GM13976 (cell line): ENCODE data around the gene UNC80.

Experiments used
- DNase-seq: peaks from one replicate; pipeline ENCODE4 v3.0.0; 2012; ENCODE audit warnings: low spot score
- CTCF ChIP-seq: IDR thresholded peaks from 2 replicates; pipeline ENCODE4 v1.5.1; 2012; ENCODE audit warnings: borderline replicate concordance, mild to moderate bottlenecking; ENCODE audit not compliant: insufficient read depth; ENCODE audit errors: extremely low read depth, missing control alignments, control extremely low read depth
- in situ Hi-C: fragments of 300-500 bp; cut with MboI; formaldehyde crosslinking; loops from one replicate; pipeline ENCODE4 v1.12.0; 2022; ENCODE audit warnings: low sequenced_read_pairs, mixed read lengths, inconsistent platforms; ENCODE audit not compliant: unreplicated experiment

The UNC80 gene

DNA sequence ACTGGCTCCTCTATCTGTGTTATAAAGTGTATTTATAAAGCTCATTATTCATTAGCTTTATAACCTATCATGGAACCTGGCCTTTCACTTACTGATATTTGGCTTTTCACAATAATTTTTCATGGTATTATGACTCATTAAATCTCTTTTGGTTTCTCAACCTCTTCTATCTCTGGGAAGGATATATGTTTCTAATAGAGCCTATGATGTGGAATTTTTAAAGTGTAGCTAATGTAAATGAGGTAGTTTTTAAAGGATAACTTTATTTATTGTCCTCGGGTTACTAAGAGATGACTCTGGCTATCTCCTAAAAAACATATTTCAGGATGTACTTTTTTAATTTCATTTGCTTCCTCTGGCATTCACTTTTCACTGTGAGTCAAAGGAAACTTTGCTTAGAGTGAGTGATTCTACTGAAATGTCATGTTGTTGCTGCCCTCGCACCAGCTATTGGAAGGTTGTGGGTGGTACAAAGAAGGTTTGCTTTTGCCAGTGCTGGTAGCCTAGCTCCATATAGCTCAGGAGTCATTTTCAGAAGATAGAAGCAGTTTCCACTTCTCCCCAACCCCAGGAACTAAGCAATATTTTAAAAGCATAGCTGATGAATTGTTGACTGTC is 145.6 kb downstream of the UNC80 start:
- TF ChIP-seq CTCF, result no peak
- no peak for DNase-seq
- in situ Hi-C loops, result no loop called here

DNA sequence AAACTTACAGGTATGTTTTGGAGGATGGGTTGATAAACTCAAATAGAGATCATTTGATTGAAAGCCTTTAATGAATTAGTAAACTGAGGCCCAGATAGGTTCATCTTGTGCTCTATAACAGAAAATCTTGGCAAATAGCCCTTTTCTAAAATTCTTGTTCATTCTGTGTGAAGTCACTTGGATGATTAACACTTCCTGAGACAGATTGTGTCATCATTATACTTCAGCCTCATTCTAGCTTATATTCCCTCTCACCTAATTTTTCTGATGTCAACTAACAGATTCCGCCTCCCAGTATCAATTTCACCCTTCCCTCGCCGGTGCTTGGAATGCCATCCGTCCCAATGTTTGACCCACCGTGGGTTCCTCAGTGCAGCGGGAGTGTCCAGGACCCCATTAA is 146.6 kb downstream of the UNC80 start:
- no peak for TF ChIP-seq CTCF
- no peak for DNase-seq
- in situ Hi-C loops, result no loop called here

DNA sequence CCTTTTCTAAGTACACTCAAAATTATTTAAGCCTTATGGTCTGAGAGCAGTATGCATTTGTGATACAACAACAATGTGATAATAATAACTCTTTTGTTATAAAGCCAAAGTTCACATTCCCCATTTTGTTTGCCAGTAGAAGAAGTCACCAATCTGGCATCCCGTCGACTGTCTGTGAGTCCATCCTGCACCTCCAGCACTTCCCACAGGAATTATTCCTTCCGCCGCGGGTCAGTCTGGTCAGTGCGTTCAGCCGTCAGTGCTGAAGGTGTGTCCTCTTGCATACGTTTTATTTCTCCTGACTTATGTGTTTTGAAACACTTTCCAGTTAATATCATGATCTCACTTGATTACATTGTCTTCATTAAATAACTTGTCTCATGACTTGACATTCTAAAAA is 150.5 kb downstream of the UNC80 start:
- DNase-seq, result no peak

GRCh38 chr2:209929369-209929768 is 157.7 kb downstream of the UNC80 start:
- in situ Hi-C loops, result no loop called here
- no peak for TF ChIP-seq CTCF
- DNase-seq, result no peak

More for the DNA sequence above, 150.5 kb downstream of the UNC80 start:
- in situ Hi-C loops, result no loop called here
- no peak for TF ChIP-seq CTCF

DNA sequence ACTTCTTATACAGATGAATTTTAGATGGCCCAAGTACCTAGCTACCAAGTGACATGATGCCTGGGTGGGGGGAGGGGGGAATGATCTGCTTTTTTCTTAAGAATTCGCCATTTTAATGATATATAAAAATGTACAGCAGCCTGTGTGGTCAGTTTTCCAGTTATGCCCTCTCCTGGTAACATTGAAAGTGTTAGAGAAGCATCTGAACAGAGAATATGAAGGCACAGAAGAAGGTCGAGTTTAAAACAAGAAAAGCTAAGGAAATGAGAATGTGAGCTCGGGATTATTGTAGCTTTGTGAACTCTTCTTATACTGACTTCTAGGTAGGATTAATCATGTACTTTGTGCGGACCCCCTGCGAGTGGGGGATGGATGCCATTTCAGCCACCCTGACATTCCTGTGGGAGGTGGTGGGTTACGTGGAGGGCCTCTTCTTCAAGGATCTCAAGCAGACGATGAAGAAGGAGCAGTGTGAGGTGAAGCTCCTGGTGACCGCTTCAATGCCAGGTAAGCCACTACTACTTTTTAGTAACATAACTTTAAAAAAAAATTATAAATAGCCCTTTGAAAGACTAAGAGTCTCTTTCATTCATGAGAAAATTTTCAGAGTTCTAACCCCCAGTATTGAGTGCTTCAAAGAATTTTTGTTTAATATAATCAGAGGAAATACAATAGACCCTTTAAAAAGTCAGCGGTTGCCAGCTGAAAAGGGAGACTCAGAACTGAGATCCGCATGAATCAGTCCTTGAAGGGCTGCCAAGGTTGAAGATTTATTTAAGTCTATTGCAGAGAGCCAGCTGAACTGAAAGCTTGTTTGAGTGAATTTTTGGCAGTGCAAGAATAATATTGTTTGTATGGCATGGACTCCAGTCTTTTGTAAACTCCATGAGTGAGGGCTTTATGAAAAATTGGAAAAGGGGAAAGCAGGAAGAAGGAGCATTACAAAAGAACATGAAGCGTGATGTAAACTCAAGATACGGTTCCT is 162.2 kb downstream of the UNC80 start:
- no peak for TF ChIP-seq CTCF
- in situ Hi-C loops, result no loop called here
- no peak for DNase-seq

GRCh38 chr2:209936106-209936666 is 164.6 kb downstream of the UNC80 start:
- DNase-seq, result no peak
- no peak for TF ChIP-seq CTCF
- in situ Hi-C loops, result no loop called here
